Cerebellar nuclear complex (tissue), 1 donor: Measurements from ENCODE around the gene FBP1.

Experiments used
- DNase-seq, 2 experiments: peaks; one replicate each; lab custom pipeline; 2025; lab: John Stamatoyannopoulos, UW

The FBP1 gene

GRCh38 chr9:94656200-94656599 is 16.9 kb upstream of the FBP1 start:
- no peak for DNase-seq

- DNase-seq: no peak
Observed at GRCh38 chr9:94655739-94656138, 16.4 kb upstream of the FBP1 start.

DNA sequence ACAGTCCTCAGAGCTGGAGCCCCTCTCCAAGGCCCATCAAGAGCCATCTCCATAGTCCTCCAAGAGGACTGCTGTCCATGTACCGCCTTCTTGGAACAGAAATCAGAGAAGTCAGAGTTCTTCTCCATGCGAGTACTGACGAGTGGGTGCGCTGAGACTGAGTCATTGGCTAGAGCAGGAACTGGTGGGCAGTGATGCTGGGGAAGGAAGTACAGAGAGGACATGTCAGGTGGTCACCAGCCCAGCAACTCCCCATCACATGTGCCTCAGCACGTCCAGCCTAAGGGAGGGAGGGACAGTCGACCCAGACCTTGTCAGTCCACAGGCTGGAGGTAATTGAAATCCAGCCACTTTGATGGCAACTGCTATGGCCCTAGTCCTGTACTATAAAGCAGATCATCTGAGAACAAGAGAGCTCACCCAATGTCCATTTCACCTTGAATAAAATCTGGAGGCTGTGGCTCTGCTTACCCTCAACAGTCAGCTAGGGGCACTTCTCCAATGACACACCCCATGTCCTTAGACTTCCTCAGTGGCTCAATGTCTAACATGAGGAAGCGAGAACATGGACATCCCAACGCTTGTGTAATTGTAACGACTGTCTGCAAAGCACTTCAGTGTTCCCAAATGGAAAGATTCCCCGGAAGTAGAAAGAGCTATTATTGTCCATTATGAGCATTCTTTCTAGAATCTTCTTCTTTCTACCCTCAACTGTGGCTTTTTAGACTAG is 15.0 kb upstream of the FBP1 start:
- DNase-seq: no peak

DNA sequence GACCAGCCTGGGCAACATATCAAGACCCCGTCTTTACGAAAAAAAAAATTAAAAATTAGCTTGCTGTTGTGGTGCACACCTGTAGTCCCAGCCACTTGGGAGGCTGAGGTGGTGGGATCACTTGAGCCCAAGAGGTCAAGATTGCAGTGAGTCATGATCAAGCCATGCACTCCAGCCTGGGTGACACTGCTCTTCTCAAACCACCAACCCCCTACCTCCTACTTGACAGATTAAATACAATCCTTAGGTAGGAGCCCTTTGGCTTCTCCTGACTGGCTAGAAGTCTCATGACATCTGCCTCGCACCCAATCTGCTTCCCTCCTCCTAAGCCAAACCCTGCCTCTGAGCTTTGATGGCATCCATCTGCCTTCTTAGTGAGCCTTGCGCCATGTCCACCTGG is 11.6 kb upstream of the FBP1 start:
- no peak for DNase-seq

- no peak for DNase-seq
Observed at GRCh38 chr9:94649100-94649819, 9.9 kb upstream of the FBP1 start.

GRCh38 chr9:94648185-94648584 is 8.9 kb upstream of the FBP1 start:
- no peak for DNase-seq

GRCh38 chr9:94645901-94646300 is 6.6 kb upstream of the FBP1 start:
- no peak for DNase-seq

DNA sequence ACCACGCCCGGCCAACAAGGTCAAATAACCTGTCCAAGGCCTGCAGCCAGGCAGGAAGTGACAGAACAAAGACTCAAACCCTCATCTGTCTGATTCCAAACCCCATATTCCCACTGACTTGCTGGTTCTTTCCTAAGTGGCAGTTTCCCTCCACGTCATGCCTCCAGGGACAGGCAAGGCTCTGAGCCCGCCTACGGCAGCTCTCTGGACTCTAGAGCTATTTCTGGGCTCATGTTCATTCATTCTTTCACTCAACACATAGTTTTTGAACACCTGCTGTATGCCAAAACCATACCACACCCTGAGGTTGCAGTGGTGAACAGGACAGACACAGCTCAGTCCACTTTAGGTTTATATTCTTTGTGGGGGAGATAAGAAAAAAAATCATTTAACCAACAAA is 5.2 kb upstream of the FBP1 start:
- DNase-seq: no peak

- DNase-seq: no peak
Observed at GRCh38 chr9:94643741-94644140, 4.4 kb upstream of the FBP1 start.

GRCh38 chr9:94643176-94643575 is 3.9 kb upstream of the FBP1 start:
- no peak for DNase-seq

DNA sequence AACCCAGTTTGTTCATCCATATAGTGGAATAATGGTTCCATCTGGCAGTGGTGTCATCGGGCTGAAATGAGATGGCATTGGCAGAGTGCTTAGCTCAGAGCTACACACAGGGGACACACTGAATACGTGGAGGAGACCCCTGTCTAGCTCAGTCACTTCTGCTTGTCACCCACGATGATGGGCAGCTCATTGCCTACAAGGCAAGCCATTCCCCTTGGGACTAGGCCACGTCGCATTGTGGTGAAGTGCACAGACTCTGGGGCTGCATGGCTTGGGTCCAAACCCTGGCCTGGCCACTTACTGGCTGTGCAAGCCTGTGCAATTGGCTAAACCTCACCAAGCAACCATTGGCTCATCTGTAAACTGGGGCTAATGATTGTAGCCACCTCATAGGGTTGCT is 3.2 kb upstream of the FBP1 start:
- no peak for DNase-seq

- no peak for DNase-seq
Observed at GRCh38 chr9:94639999-94640376, 670 bp upstream of the FBP1 start.

DNA sequence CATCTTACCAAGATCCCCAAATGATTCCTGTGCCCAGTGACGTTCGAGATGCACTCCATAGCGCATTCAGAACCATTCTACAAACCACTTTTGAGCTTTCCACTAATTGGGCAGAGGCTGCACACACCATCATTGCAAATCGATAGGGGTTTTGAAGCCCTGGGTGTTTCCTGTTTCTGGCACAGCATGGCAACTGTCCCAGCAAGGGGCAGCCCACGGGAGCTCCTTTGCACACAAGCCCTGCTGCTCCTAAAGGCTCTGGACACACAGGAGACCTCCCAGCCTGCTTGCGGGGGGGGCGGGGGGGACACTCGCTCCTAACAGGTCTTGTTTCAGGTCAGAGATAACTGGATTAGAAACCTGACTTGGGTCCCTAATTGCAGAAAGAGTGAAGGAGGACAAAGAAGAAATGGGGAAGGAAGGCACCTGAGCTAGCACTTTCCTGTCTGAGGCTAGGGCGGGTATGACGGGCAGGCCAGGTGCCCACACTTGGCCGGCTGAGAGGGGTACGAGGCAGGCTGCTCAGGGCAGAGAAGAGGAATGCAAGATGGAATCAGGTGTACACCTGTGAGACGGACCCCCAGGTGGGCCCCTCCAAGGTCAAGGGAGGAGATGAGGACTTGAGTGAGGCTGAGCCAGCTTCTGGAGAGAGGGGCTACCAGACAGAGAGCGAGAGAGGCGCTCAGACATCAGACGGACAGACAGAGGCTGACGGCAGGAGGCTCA is 820 bp downstream of the FBP1 start:
- no peak for DNase-seq

DNA sequence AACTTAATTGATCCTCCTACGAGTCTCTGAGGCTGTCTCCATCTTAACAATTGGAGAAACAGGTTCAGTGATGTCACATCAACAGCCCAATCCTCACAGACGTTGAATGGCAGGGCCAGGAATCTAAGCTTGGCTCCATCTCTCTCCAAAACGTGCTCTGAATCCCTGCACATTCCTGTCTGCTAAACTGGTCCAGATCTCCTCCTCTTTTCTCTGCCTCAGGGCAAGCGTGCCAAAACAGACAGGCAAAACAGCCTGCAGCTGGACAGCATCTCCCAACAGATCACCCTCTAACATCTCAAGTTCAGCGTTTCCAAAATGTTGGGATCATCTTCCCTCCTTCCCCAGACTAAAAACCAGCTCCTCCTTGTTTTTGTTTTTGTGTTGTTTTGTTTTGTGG is 6.6 kb downstream of the FBP1 start:
- no peak for DNase-seq

DNA sequence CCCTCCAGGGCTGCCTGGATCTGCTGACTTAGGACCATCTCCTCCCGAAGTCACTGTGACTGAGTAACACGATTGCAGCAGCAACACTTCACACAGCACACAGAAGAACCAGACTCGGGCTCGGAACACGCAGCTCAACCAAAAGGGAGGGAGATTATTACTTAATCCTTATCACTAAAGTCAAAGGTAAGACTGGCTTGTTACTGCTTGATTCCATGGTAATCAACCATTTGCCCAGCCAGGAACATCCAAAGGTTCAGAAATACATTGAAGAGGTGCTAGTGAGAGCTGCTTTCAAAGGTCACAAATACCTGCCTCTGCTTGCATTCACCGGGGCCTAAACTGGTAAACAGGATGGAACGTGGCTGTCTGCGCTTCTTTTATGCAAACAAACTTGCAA is 7.7 kb downstream of the FBP1 start:
- DNase-seq: no peak

DNA sequence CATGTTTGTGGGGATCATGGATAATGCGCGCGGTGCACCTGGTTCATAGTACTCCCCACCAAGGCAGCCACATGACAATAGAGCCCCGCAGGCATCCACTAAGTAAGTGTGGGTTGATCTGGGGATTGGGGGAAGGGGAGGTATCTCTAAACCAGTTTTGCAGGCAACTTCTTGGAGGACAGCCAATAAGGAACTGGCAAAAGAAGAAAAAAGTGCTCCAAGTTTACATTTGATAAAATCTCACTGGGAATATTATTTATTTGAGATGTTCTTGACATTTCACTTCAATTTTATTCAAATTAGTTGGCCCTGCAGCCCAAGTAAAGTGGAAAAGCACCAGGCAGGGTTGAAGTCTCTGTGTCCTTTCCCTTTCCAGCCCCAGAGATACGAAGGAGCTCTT is 8.5 kb downstream of the FBP1 start:
- DNase-seq: no peak

GRCh38 chr9:94630281-94630680 is 9.0 kb downstream of the FBP1 start:
- no peak for DNase-seq

GRCh38 chr9:94627287-94627686 is 12.0 kb downstream of the FBP1 start:
- DNase-seq: no peak

DNA sequence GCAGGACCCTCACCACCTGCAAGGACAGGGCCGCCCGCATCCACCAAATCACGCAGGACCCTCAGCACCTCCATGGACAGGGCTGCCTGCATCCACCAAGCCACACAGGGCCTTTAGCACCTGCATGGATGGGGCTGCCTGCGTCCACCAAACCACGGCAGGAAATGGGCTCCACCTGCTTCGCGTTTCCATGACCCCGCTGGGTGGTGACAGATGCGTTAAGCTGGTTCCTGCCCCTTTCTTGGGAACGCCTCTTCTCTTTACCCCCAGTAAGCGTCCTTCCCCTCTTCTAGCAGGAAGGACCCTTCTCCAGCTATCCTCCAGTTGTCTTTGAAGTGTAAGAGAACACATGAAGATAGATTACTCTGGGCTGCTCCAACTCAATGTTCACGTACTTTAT is 13.5 kb downstream of the FBP1 start:
- DNase-seq: no peak

DNA sequence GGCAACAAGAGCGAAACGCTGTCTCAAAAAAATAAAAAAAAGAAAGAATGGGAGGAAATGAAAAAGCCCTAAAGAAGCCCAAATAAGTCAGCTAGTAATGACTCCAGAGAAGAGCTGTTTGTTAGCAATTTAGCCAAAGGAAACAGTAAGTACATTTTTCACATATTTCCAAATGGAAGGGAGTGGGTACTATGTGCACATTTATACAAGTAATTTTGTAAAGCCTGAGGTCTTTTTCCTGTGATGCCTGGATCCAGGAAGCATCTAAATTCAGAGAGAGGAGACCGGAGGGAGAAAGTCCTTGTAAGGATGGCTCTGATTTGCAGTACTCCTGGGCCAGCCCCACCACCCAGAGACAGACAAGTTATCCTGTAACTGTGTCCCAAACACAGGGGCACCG is 14.7 kb downstream of the FBP1 start:
- no peak for DNase-seq

- no peak for DNase-seq
Observed at GRCh38 chr9:94623253-94623652, 16.1 kb downstream of the FBP1 start.

GRCh38 chr9:94622087-94622800 is 17.1 kb downstream of the FBP1 start:
- no peak for DNase-seq

DNA sequence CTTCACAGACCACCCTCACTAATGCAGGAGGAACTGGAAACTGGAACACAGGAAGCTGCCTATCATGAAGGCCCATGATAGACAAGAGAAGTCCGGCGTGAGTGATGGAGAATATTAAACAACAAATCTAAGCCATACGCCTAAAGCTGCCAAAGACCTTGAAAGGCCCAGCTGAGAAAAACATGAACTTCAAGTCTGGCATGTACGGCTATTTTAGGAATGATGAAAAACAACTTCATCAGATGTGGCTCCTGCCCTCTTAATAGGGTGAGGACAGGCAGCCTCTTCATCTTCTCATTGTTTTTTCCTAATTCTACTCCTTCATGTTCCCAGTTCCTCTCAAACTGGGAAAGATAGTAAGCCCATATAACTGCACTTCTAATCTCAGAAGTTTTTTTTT is 20.3 kb downstream of the FBP1 start:
- no peak for DNase-seq
